Activated CD4-positive, alpha-beta T cell treated with anti-CD3 and anti-CD28 coated beads for 36 hours (primary cell): ENCODE data around the gene ARCN1. TPM values are rescaled to one million over a fixed set of nuclear protein-coding genes. Genes with fewer than 3 reads are reported as not detected.

ENCODE experiments used
- ATAC-seq: fragments of 200-7000 bp; cut with Tn5 transposase; one replicate; pipeline ENCODE4 v1.10.0; 2021; ENCODE audit warnings: mild to moderate bottlenecking, moderate library complexity
- CTCF ChIA-PET: fragments of 350-600 bp; sonication (Branson Sonifier 250); formaldehyde crosslinking; loops from one replicate; lab custom pipeline; 2021; ENCODE audit warnings: antibody characterized with exemption; lab: Charles Lee
- POLR2A ChIA-PET: fragments of 350-600 bp; sonication (Branson Sonifier 250); formaldehyde crosslinking; loops from one replicate; lab custom pipeline; 2021; ENCODE audit warnings: antibody characterized with exemption, inconsistent platforms; lab: Charles Lee
- DNase-seq: peaks from one replicate; pipeline ENCODE4 v3.0.0-alpha.2; 2020
- H3K27ac Mint-ChIP-seq: one replicate; pipeline ENCODE4 v1.8.0; 2021; ENCODE audit warnings: mixed read lengths
- H3K27me3 Mint-ChIP-seq: one replicate; pipeline ENCODE4 v1.8.0; 2021; ENCODE audit warnings: mixed read lengths
- H3K36me3 Mint-ChIP-seq: one replicate; pipeline ENCODE4 v1.8.0; 2021; ENCODE audit warnings: low read depth, mixed read lengths
- H3K4me1 Mint-ChIP-seq: one replicate; pipeline ENCODE4 v1.8.0; 2021; ENCODE audit warnings: mixed read lengths
- H3K4me3 Mint-ChIP-seq: one replicate; pipeline ENCODE4 v1.8.0; 2021; ENCODE audit warnings: mild to moderate bottlenecking, moderate library complexity, mixed read lengths
- H3K9me3 Mint-ChIP-seq: one replicate; pipeline ENCODE4 v1.8.0; 2021; ENCODE audit warnings: low read depth, mixed read lengths
- intact Hi-C, 2 experiments: fragments of 100-400 bp; cut with DNase I in 1 of 2; cut with micrococcal nuclease in 1 of 2; formaldehyde crosslinking; loops; one replicate each; pipeline versions ENCODE4 v1.14.2 to v1.15.1; 2022 to 2024; cut with DNase I, micrococcal nuclease
- total RNA-seq, 2 experiments: library from RNA; stranded (reverse); gene quantifications; one replicate each; pipeline ENCODE4 v1.2.3, GENCODE V29; 2021

The ARCN1 gene
- total RNA-seq, 2 experiments from 2014 or later: 148 to 154 TPM

- H3K4me3 Mint-ChIP-seq: no peak overlapping the region
- H3K36me3 Mint-ChIP-seq: no peaks in the 10 kb centered on the region
- intact Hi-C loops: no loop called here
- DNase-seq: no peak
- H3K27ac Mint-ChIP-seq: no peak overlapping the region
- CTCF ChIA-PET: interaction anchor here (0.7 kb wide), 1 partner anchor 36 kb away, joined by 3 read pairs; no protein-coding TSS in a partner anchor
- no peaks in the 10 kb centered on the region for H3K4me1 Mint-ChIP-seq
- no peaks in the 10 kb centered on the region for H3K27me3 Mint-ChIP-seq
- POLR2A ChIA-PET: no interaction called here
- no peaks in the 10 kb centered on the region for H3K9me3 Mint-ChIP-seq
- no peak for ATAC-seq
These were observed 59.1 kb downstream of the ARCN1 start for GRCh38 chr11:118631142-118631909.

DNA sequence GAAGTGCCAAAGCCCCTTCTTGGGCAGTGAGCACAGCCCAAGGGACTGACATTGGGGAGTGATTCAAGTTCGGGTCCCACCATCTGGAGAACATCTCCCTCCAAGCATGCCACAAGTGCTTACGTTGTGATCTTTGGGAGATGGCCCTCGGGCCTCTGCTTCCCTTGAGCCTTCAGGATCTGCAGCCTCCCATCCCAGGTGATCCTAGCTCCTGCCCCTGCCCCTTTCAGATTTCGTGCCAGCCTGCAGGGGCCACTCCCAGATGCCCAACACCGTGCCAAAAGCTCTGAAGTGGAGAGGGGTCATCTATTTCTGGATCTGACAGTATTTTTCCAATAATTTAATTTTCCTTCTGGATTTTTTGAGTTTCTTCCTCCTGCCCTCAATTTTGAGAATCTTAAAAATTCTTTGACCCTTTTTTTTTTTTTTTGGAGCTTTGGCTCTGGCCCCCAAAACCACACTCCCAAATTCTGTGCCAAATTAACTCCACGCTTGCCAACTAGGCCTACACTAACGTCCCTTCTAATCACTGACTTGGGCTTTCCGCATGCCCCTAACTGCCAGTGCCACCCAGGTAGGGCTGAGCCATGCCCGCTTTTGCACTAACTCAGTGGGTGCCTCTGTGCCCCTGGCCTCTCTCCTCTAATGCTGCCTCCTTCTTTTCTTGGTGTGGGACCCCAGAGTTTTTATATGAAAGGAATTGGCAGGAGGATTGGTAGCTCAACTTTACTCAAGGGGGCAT lies 60.5 kb downstream of the ARCN1 start:
- no peak overlapping the region for H3K4me3 Mint-ChIP-seq
- H3K27ac Mint-ChIP-seq: no peak overlapping the region
- ChIA-PET CTCF (interaction anchor here (0.8 kb wide), 1 partner anchor 16 kb away, joined by 4 read pairs; no protein-coding TSS in a partner anchor), POLR2A (interaction anchor here (0.6 kb wide), 1 partner anchor 41 kb away, joined by 3 read pairs; no protein-coding TSS in a partner anchor)
- no peak for DNase-seq
- no peak for ATAC-seq
- no peaks in the 10 kb centered on the region for H3K9me3 Mint-ChIP-seq
- intact Hi-C loops: no loop called here
- no peaks in the 10 kb centered on the region for H3K27me3 Mint-ChIP-seq
- no peaks in the 10 kb centered on the region for H3K4me1 Mint-ChIP-seq
- H3K36me3 Mint-ChIP-seq: no peaks in the 10 kb centered on the region

- Mint-ChIP-seq H3K4me1 (no peaks in the 10 kb centered on the region), H3K36me3 (no peaks in the 10 kb centered on the region), H3K9me3 (no peaks in the 10 kb centered on the region), H3K27ac (no peak overlapping the region), H3K4me3 (no peak overlapping the region), H3K27me3 (no peaks in the 10 kb centered on the region)
- ATAC-seq (no peak), DNase-seq (no peak)
- POLR2A ChIA-PET: no interaction called here
- intact Hi-C loops: no loop called here
- CTCF ChIA-PET: no interaction called here
These were observed 61.1 kb downstream of the ARCN1 start for GRCh38 chr11:118633319-118633690.

GRCh38 chr11:118633979-118634378 lies 61.8 kb downstream of the ARCN1 start:
- Mint-ChIP-seq H3K27me3 (no peaks in the 10 kb centered on the region), H3K36me3 (no peaks in the 10 kb centered on the region), H3K9me3 (no peaks in the 10 kb centered on the region), H3K4me3 (no peak overlapping the region), H3K27ac (no peak overlapping the region), H3K4me1 (no peaks in the 10 kb centered on the region)
- POLR2A ChIA-PET: no interaction called here
- DNase-seq (no peak), ATAC-seq (peak; percentile 19)
- CTCF ChIA-PET: interaction anchor here (1.1 to 3.4 kb wide), 2 partner anchors 9 to 12 kb away, joined by 3 to 10 read pairs; no protein-coding TSS in a partner anchor
- intact Hi-C loops: no loop called here

DNA sequence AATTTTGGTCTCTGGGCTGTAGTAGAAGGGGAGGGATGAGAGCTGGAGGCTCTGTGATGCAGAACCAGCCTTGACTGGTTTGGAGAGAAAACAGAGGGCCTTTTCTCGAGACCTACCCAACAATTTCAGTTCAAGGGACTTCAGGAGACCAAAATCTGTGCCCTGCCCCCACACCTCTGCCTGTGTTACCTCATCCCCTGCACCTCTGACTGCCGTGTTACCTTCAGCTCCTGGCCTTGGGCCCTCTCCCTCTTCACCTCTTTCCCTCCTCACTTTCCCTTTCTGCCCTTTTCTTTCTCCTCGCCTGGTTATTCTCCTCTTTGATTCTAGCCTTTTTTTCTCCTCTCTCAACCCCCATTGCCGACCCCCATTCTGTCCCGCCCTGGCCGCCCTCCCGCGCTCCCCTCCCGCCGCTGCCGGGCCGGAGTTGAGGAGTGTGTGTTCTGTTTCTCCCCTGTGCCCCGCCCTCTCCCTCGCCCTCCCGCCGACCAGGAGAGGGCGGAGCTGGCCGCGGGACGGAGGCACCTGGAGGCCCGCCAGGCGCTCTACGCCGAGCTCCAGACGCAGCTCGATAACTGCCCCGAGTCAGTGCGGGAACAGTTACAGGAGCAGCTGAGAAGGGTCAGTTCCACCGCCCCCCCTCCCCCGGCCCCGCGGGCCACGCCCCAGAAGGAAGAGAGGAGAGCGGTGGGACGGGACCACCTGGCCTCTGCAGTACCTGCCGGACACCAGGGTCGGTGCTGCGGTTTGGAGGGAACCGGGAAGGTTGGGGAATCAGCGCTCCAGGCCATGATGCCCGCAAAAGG lies 62.4 kb downstream of the ARCN1 start:
- Mint-ChIP-seq H3K4me1 (no peaks in the 10 kb centered on the region), H3K9me3 (no peaks in the 10 kb centered on the region), H3K27ac (no peak overlapping the region), H3K27me3 (no peaks in the 10 kb centered on the region), H3K36me3 (no peaks in the 10 kb centered on the region), H3K4me3 (no peak overlapping the region)
- POLR2A ChIA-PET: interaction anchor here (0.5 kb wide), 1 partner anchor 149 kb away, joined by 3 read pairs; no protein-coding TSS in a partner anchor
- peak; percentile 41 for DNase-seq
- intact Hi-C loops: no loop called here
- ATAC-seq: peak; percentile 51
- CTCF ChIA-PET: interaction anchor here (1.1 to 3.5 kb wide), 4 partner anchors 10 to 55 kb away, joined by 3 to 16 read pairs (median 8); no protein-coding TSS in a partner anchor

GRCh38 chr11:118635237-118635591 lies 63.0 kb downstream of the ARCN1 start:
- CTCF ChIA-PET: interaction anchor here (1.1 to 3.5 kb wide), 5 partner anchors 10 to 55 kb away, joined by 5 to 16 read pairs (median 8); no protein-coding TSS in a partner anchor
- H3K27ac Mint-ChIP-seq: no peak overlapping the region

GRCh38 chr11:118635642-118636041 lies 63.4 kb downstream of the ARCN1 start:
- Mint-ChIP-seq H3K36me3 (no peaks in the 10 kb centered on the region), H3K9me3 (no peaks in the 10 kb centered on the region), H3K27me3 (no peaks in the 10 kb centered on the region), H3K4me1 (no peaks in the 10 kb centered on the region), H3K27ac (no peak overlapping the region), H3K4me3 (no peak overlapping the region)
- DNase-seq (no peak), ATAC-seq (no peak)
- ChIA-PET POLR2A (no interaction called here), CTCF (interaction anchor here (0.6 to 3.5 kb wide), 8 partner anchors 11 to 54 kb away, joined by 4 to 16 read pairs (median 7); no protein-coding TSS in a partner anchor)
- intact Hi-C loops: no loop called here

More at GRCh38 chr11:118635237-118635591, 63.0 kb downstream of the ARCN1 start:
- no peaks in the 10 kb centered on the region for H3K4me1 Mint-ChIP-seq
- H3K36me3 Mint-ChIP-seq: no peaks in the 10 kb centered on the region
- no peak overlapping the region for H3K4me3 Mint-ChIP-seq
- H3K27me3 Mint-ChIP-seq: no peaks in the 10 kb centered on the region
- intact Hi-C loops: no loop called here
- H3K9me3 Mint-ChIP-seq: no peaks in the 10 kb centered on the region
- DNase-seq (no peak), ATAC-seq (no peak)
- POLR2A ChIA-PET: interaction anchor here (0.5 kb wide), 1 partner anchor 148 kb away, joined by 3 read pairs; no protein-coding TSS in a partner anchor

DNA sequence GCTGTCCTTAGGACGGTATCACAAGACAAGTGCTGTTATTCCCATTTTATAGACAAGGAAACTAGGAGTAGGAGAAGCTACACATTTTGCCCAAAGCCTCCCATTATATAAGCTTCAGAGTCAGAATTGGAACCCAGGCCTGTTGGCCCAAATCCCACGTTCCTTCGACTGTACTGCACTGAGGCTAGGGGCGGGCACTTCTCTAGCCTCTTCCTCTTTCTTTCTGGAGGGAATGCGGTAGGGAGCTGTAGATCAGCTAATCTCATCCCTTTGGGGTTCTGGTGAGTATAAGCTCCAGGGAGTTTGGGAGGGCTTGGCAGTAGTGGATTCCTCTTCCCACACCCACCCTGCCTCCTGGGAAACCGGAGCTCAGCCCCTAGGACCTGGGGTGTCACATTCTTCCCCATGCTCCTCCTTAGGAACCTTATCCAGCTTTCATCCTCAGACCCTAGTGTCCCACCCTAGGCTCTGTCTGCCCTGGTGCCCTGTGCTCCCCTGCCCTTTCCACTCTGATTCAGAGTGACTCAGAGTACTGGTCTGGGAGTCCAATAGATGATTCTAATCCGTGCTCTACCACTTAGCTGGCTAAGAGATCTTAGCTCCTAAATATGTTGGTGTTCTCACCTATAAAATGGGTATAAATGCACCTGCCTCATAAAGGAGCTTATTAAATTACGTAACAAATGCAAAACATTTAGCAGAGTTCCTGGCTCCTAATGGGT lies 64.5 kb downstream of the ARCN1 start:
- ChIA-PET POLR2A (no interaction called here), CTCF (interaction anchor here (0.6 to 3.5 kb wide), 10 partner anchors 12 to 465 kb away, joined by 3 to 16 read pairs (median 5); no protein-coding TSS in a partner anchor)
- Mint-ChIP-seq H3K4me1 (no peaks in the 10 kb centered on the region), H3K4me3 (no peak overlapping the region), H3K36me3 (no peaks in the 10 kb centered on the region), H3K27me3 (no peaks in the 10 kb centered on the region), H3K9me3 (no peaks in the 10 kb centered on the region), H3K27ac (no peak overlapping the region)
- no peak for DNase-seq
- intact Hi-C loops: no loop called here
- ATAC-seq: no peak

GRCh38 chr11:118638726-118639125 lies 66.5 kb downstream of the ARCN1 start:
- ATAC-seq: no peak
- Mint-ChIP-seq H3K9me3 (no peaks in the 10 kb centered on the region), H3K27me3 (no peaks in the 10 kb centered on the region), H3K27ac (no peak overlapping the region), H3K4me1 (no peaks in the 10 kb centered on the region), H3K36me3 (no peaks in the 10 kb centered on the region), H3K4me3 (no peak overlapping the region)
- intact Hi-C loops: no loop called here
- ChIA-PET CTCF (interaction anchor here (0.6 kb wide), 1 partner anchor 394 kb away, joined by 4 read pairs; no protein-coding TSS in a partner anchor), POLR2A (no interaction called here)
- no peak for DNase-seq

- no peak for ATAC-seq
- H3K27me3 Mint-ChIP-seq: no peaks in the 10 kb centered on the region
- H3K36me3 Mint-ChIP-seq: no peaks in the 10 kb centered on the region
- intact Hi-C loops: no loop called here
- no peaks in the 10 kb centered on the region for H3K4me1 Mint-ChIP-seq
- CTCF ChIA-PET: interaction anchor here (0.5 to 2.6 kb wide), 6 partner anchors 12 to 179 kb away, joined by 3 to 12 read pairs (median 4); no protein-coding TSS in a partner anchor
- POLR2A ChIA-PET: interaction anchor here (0.6 kb wide), 1 partner anchor 200 kb away, joined by 4 read pairs; no protein-coding TSS in a partner anchor
- H3K27ac Mint-ChIP-seq: no peak overlapping the region
- DNase-seq: no peak
- no peak overlapping the region for H3K4me3 Mint-ChIP-seq
- no peaks in the 10 kb centered on the region for H3K9me3 Mint-ChIP-seq
These were observed 67.7 kb downstream of the ARCN1 start for GRCh38 chr11:118639899-118640298.
